Measurements from ENCODE around the gene CCDC160. TPM values are rescaled to one million over a fixed set of nuclear protein-coding genes. Genes with fewer than 3 reads are reported as not detected.
"Not testable (repeated sequence)": the region's sequence is repeated elsewhere in the genome, so short reads cannot be mapped to it uniquely, and the experiment has no call there.

CCDC160 gene
- not detected in 2 replicates for total RNA-seq (2012; rRNA removed)

GRCh38 chrX:134236626-134237614 lies at the start of gene CCDC160:
Gene CCDC160, plus strand, starts transcription at chrX:134237182. Its CDS starts 7,619 bp downstream, at chrX:134244801.
- peak within 1 kb of the TSS; percentile 84 for H3K4me2 ChIP-seq (ENCODE audit: low read length)
- peaks cover 7% of the 10 kb centered on the region for H3K27me3 ChIP-seq (ENCODE audit: control insufficient read depth, insufficient read depth, low read length)
- H3K36me3 ChIP-seq (ENCODE audit: insufficient read depth, low read length), result no peaks in the 10 kb centered on the region
- H3K9me3 ChIP-seq (replicated peaks; ENCODE audit: low read length), result no peaks in the 10 kb centered on the region
- peak within 1 kb of the TSS; percentile 26 for H3K9ac ChIP-seq (ENCODE audit: low read depth, low read length)
- H3K4me3 ChIP-seq (ENCODE audit: low read length), result peak within 1 kb of the TSS; percentile 67
- no peaks in the 10 kb centered on the region for H3K4me1 ChIP-seq (ENCODE audit: control insufficient read depth, insufficient read depth, low read length)

GRCh38 chrX:134191281-134191680 lies 45.7 kb upstream of the CCDC160 start:
- H3K9me3 ChIP-seq (replicated peaks; ENCODE audit: low read length), result no peaks in the 10 kb centered on the region
- no peak overlapping the region for H3K4me2 ChIP-seq (ENCODE audit: low read length)

GRCh38 chrX:134194915-134195314 lies 42.1 kb upstream of the CCDC160 start:
- no peak overlapping the region for H3K9ac ChIP-seq (ENCODE audit: low read depth, low read length)
- H3K36me3 ChIP-seq (ENCODE audit: insufficient read depth, low read length), result no peaks in the 10 kb centered on the region
- H3K4me3 ChIP-seq (ENCODE audit: low read length), result no peak overlapping the region
- no peaks in the 10 kb centered on the region for H3K4me1 ChIP-seq (ENCODE audit: control insufficient read depth, insufficient read depth, low read length)
- no peaks in the 10 kb centered on the region for H3K27me3 ChIP-seq (ENCODE audit: control insufficient read depth, insufficient read depth, low read length)
- no peaks in the 10 kb centered on the region for H3K9me3 ChIP-seq (replicated peaks; ENCODE audit: low read length)
- no peak overlapping the region for H3K4me2 ChIP-seq (ENCODE audit: low read length)

More at GRCh38 chrX:134191281-134191680, 45.7 kb upstream of the CCDC160 start:
- Histone ChIP-seq H3K36me3 (ENCODE audit: insufficient read depth, low read length) (no peaks in the 10 kb centered on the region), H3K9ac (ENCODE audit: low read depth, low read length) (no peak overlapping the region), H3K4me3 (ENCODE audit: low read length) (no peak overlapping the region), H3K4me1 (ENCODE audit: control insufficient read depth, insufficient read depth, low read length) (no peaks in the 10 kb centered on the region), H3K27me3 (ENCODE audit: control insufficient read depth, insufficient read depth, low read length) (peaks cover 4% of the 10 kb centered on the region)

- H3K36me3 ChIP-seq (ENCODE audit: insufficient read depth, low read length), result no peaks in the 10 kb centered on the region
- H3K4me2 ChIP-seq (ENCODE audit: low read length), result no peak overlapping the region
- H3K4me1 ChIP-seq (ENCODE audit: control insufficient read depth, insufficient read depth, low read length), result no peaks in the 10 kb centered on the region
- H3K9me3 ChIP-seq (replicated peaks; ENCODE audit: low read length), result no peaks in the 10 kb centered on the region
- no peak overlapping the region for H3K9ac ChIP-seq (ENCODE audit: low read depth, low read length)
- no peaks in the 10 kb centered on the region for H3K27me3 ChIP-seq (ENCODE audit: control insufficient read depth, insufficient read depth, low read length)
- H3K4me3 ChIP-seq (ENCODE audit: low read length), result no peak overlapping the region
These were observed 34.4 kb upstream of the CCDC160 start for GRCh38 chrX:134202561-134202960.

- Histone ChIP-seq H3K9ac (ENCODE audit: low read depth, low read length) (no peak overlapping the region), H3K4me2 (ENCODE audit: low read length) (no peak overlapping the region), H3K4me1 (ENCODE audit: control insufficient read depth, insufficient read depth, low read length) (no peaks in the 10 kb centered on the region), H3K36me3 (ENCODE audit: insufficient read depth, low read length) (no peaks in the 10 kb centered on the region), H3K4me3 (ENCODE audit: low read length) (no peak overlapping the region), H3K9me3 (replicated peaks; ENCODE audit: low read length) (no peaks in the 10 kb centered on the region), H3K27me3 (ENCODE audit: control insufficient read depth, insufficient read depth, low read length) (no peaks in the 10 kb centered on the region)
These were observed 30.8 kb upstream of the CCDC160 start for GRCh38 chrX:134206221-134206620.

- Histone ChIP-seq H3K27me3 (ENCODE audit: control insufficient read depth, insufficient read depth, low read length) (no peaks in the 10 kb centered on the region), H3K4me1 (ENCODE audit: control insufficient read depth, insufficient read depth, low read length) (no peaks in the 10 kb centered on the region), H3K36me3 (ENCODE audit: insufficient read depth, low read length) (no peaks in the 10 kb centered on the region), H3K4me2 (ENCODE audit: low read length) (no peak overlapping the region), H3K9me3 (replicated peaks; ENCODE audit: low read length) (no peaks in the 10 kb centered on the region), H3K4me3 (ENCODE audit: low read length) (no peak overlapping the region), H3K9ac (ENCODE audit: low read depth, low read length) (no peak overlapping the region)
These were observed 26.5 kb upstream of the CCDC160 start for GRCh38 chrX:134210465-134210864.

- Histone ChIP-seq H3K36me3 (ENCODE audit: insufficient read depth, low read length) (no peaks in the 10 kb centered on the region), H3K9me3 (replicated peaks; ENCODE audit: low read length) (no peaks in the 10 kb centered on the region), H3K4me2 (ENCODE audit: low read length) (no peak overlapping the region), H3K27me3 (ENCODE audit: control insufficient read depth, insufficient read depth, low read length) (peaks cover 4% of the 10 kb centered on the region), H3K4me3 (ENCODE audit: low read length) (no peak overlapping the region), H3K4me1 (ENCODE audit: control insufficient read depth, insufficient read depth, low read length) (no peaks in the 10 kb centered on the region), H3K9ac (ENCODE audit: low read depth, low read length) (no peak overlapping the region)
These were observed 1.7 kb upstream of the CCDC160 start for GRCh38 chrX:134235236-134235635.

GRCh38 chrX:134238144-134238543 lies 1.2 kb downstream of the CCDC160 start:
- H3K9me3 ChIP-seq (replicated peaks; ENCODE audit: low read length); H3K27me3 ChIP-seq (ENCODE audit: control insufficient read depth, insufficient read depth, low read length); H3K4me2 ChIP-seq (ENCODE audit: low read length); H3K9ac ChIP-seq (ENCODE audit: low read depth, low read length); H3K4me1 ChIP-seq (ENCODE audit: control insufficient read depth, insufficient read depth, low read length); H3K4me3 ChIP-seq (ENCODE audit: low read length); H3K36me3 ChIP-seq (ENCODE audit: insufficient read depth, low read length): not testable (repeated sequence)

- no peaks in the 10 kb centered on the region for H3K9me3 ChIP-seq (replicated peaks; ENCODE audit: low read length)
- no peak overlapping the region for H3K9ac ChIP-seq (ENCODE audit: low read depth, low read length)
- peaks cover 3% of the 10 kb centered on the region for H3K27me3 ChIP-seq (ENCODE audit: control insufficient read depth, insufficient read depth, low read length)
These were observed 2.0 kb downstream of the CCDC160 start for GRCh38 chrX:134239016-134239415.

GRCh38 chrX:134240209-134240608 lies 3.2 kb downstream of the CCDC160 start:
- Histone ChIP-seq H3K36me3 (ENCODE audit: insufficient read depth, low read length) (no peaks in the 10 kb centered on the region), H3K4me2 (ENCODE audit: low read length) (no peak overlapping the region), H3K27me3 (ENCODE audit: control insufficient read depth, insufficient read depth, low read length) (peaks cover 3% of the 10 kb centered on the region), H3K9me3 (replicated peaks; ENCODE audit: low read length) (no peaks in the 10 kb centered on the region), H3K9ac (ENCODE audit: low read depth, low read length) (no peak overlapping the region), H3K4me1 (ENCODE audit: control insufficient read depth, insufficient read depth, low read length) (peaks cover 11% of the 10 kb centered on the region), H3K4me3 (ENCODE audit: low read length) (no peak overlapping the region)

More at GRCh38 chrX:134239016-134239415, 2.0 kb downstream of the CCDC160 start:
- no peaks in the 10 kb centered on the region for H3K36me3 ChIP-seq (ENCODE audit: insufficient read depth, low read length)
- H3K4me3 ChIP-seq (ENCODE audit: low read length), result no peak overlapping the region
- H3K4me2 ChIP-seq (ENCODE audit: low read length), result no peak overlapping the region
- H3K4me1 ChIP-seq (ENCODE audit: control insufficient read depth, insufficient read depth, low read length), result peaks cover 5% of the 10 kb centered on the region

- Histone ChIP-seq H3K27me3 (ENCODE audit: control insufficient read depth, insufficient read depth, low read length) (peaks cover 9% of the 10 kb centered on the region), H3K9ac (ENCODE audit: low read depth, low read length) (no peak overlapping the region), H3K9me3 (replicated peaks; ENCODE audit: low read length) (no peaks in the 10 kb centered on the region), H3K36me3 (ENCODE audit: insufficient read depth, low read length) (no peaks in the 10 kb centered on the region), H3K4me1 (ENCODE audit: control insufficient read depth, insufficient read depth, low read length) (peaks cover 11% of the 10 kb centered on the region), H3K4me3 (ENCODE audit: low read length) (no peak overlapping the region), H3K4me2 (ENCODE audit: low read length) (no peak overlapping the region)
These were observed 5.1 kb downstream of the CCDC160 start for GRCh38 chrX:134241960-134242619.

Data from skeletal muscle satellite cell (primary cell).